ENCODE data around the gene SLFN12L. TPM values are rescaled to one million over a fixed set of nuclear protein-coding genes. Genes with fewer than 3 reads are reported as not detected.

SLFN12L gene
- total and polyA plus RNA-seq, 7 experiments from 2014 or later: 12.0 to 111 (median 43.6) TPM

- peaks cover 0 to 7% (median 0%) of the 10 kb centered on the region in 7 donors for H3K4me1 Mint-ChIP-seq
- Histone ChIP-seq H3K27me3 (ENCODE audit: control insufficient read depth in 2 of 2, insufficient read depth in 2 of 2, low read length in 2 of 2) (no peaks in the 10 kb centered on the region), H3K9me3 (ENCODE audit: control insufficient read depth in 2 of 3, low read length in 3 of 3) (no peaks in the 10 kb centered on the region), H3K27ac (ENCODE audit: low read depth, low read length) (no peak within 1 kb of the TSS), H3K4me1 (ENCODE audit: control insufficient read depth in 2 of 2, insufficient read depth in 2 of 2, low read length in 2 of 2) (no peaks in the 10 kb centered on the region), H3K36me3 (ENCODE audit: control insufficient read depth in 2 of 3, insufficient read depth in 3 of 3, low read length in 3 of 3) (no peaks in the 10 kb centered on the region), H3K4me3 (ENCODE audit: low read length) (no peak within 1 kb of the TSS)
- no peak within 1 kb of the TSS for H3K4me3 Mint-ChIP-seq
- POLR2A ChIA-PET: no interaction called here
- H3K36me3 Mint-ChIP-seq: no peaks in the 10 kb centered on the region
- H3K27ac Mint-ChIP-seq: no peak within 1 kb of the TSS
- peaks cover 0 to 2% (median 0%) of the 10 kb centered on the region in 11 donors for H3K9me3 Mint-ChIP-seq
- peaks cover 0 to 38% (median 13%) of the 10 kb centered on the region in 5 donors for H3K27me3 Mint-ChIP-seq
- intact Hi-C loops (cut with micrococcal nuclease): no loop called here
- no peak for DNase-seq
- ATAC-seq: no peak
- CTCF ChIA-PET: no interaction called here
Measured at GRCh38 chr17:35560703-35561102, 23.2 kb upstream of the SLFN12L start, which contains the start of gene SLFN14. SLFN14 (minus strand) TSS chr17:35560819; CDS start chr17:35558062, 2,757 bp downstream.

GRCh38 chr17:35559495-35560210 is 22.2 kb upstream of the SLFN12L start:
- intact Hi-C loops (cut with micrococcal nuclease): no loop called here
- Mint-ChIP-seq H3K9me3 (peaks cover 0 to 2% (median 0%) of the 10 kb centered on the region in 11 donors), H3K4me3 (no peak overlapping the region), H3K27me3 (peaks cover 0 to 35% (median 13%) of the 10 kb centered on the region in 5 donors), H3K4me1 (peaks cover 0 to 7% (median 0%) of the 10 kb centered on the region in 7 donors), H3K27ac (no peak overlapping the region), H3K36me3 (no peaks in the 10 kb centered on the region)
- Histone ChIP-seq H3K27me3 (ENCODE audit: control insufficient read depth in 2 of 2, insufficient read depth in 2 of 2, low read length in 2 of 2) (no peaks in the 10 kb centered on the region), H3K9me3 (ENCODE audit: control insufficient read depth in 2 of 3, low read length in 3 of 3) (no peaks in the 10 kb centered on the region), H3K36me3 (ENCODE audit: control insufficient read depth in 2 of 3, insufficient read depth in 3 of 3, low read length in 3 of 3) (no peaks in the 10 kb centered on the region), H3K4me3 (ENCODE audit: low read length) (no peak overlapping the region), H3K27ac (ENCODE audit: low read depth, low read length) (no peak overlapping the region), H3K4me1 (ENCODE audit: control insufficient read depth in 2 of 2, insufficient read depth in 2 of 2, low read length in 2 of 2) (no peaks in the 10 kb centered on the region)
- no peak for DNase-seq
- no peak for ATAC-seq
- ChIA-PET CTCF (interaction anchor here (0.6 kb wide), 1 partner anchor 303 kb away, joined by 3 read pairs; no protein-coding TSS in a partner anchor), POLR2A (interaction anchor here (0.8 to 1.9 kb wide), 2 partner anchors 17 to 19 kb away, joined by 3 to 5 read pairs; partner anchors contain the start of gene PEX12)

GRCh38 chr17:35557353-35557752 is 19.9 kb upstream of the SLFN12L start:
- Mint-ChIP-seq H3K27ac (no peak overlapping the region), H3K4me3 (no peak overlapping the region), H3K9me3 (peaks cover 0 to 2% (median 0%) of the 10 kb centered on the region in 11 donors), H3K4me1 (peaks cover 0 to 7% (median 0%) of the 10 kb centered on the region in 7 donors), H3K27me3 (peaks cover 0 to 32% (median 13%) of the 10 kb centered on the region in 5 donors), H3K36me3 (no peaks in the 10 kb centered on the region)
- intact Hi-C loops (cut with micrococcal nuclease): no loop called here
- DNase-seq: no peak
- H3K27me3 ChIP-seq (ENCODE audit: control insufficient read depth in 2 of 2, insufficient read depth in 2 of 2, low read length in 2 of 2): no peaks in the 10 kb centered on the region
- POLR2A ChIA-PET: interaction anchor here (1.9 kb wide), 1 partner anchor 21 kb away, joined by 5 read pairs; the partner anchor contains the start of gene PEX12
- H3K36me3 ChIP-seq (ENCODE audit: control insufficient read depth in 2 of 3, insufficient read depth in 3 of 3, low read length in 3 of 3): no peaks in the 10 kb centered on the region
- no peak overlapping the region for H3K4me3 ChIP-seq (ENCODE audit: low read length)
- H3K27ac ChIP-seq (ENCODE audit: low read depth, low read length): no peak overlapping the region
- no peaks in the 10 kb centered on the region for H3K4me1 ChIP-seq (ENCODE audit: control insufficient read depth in 2 of 2, insufficient read depth in 2 of 2, low read length in 2 of 2)
- H3K9me3 ChIP-seq (ENCODE audit: control insufficient read depth in 2 of 3, low read length in 3 of 3): no peaks in the 10 kb centered on the region
- no peak for ATAC-seq
- CTCF ChIA-PET: no interaction called here

DNA sequence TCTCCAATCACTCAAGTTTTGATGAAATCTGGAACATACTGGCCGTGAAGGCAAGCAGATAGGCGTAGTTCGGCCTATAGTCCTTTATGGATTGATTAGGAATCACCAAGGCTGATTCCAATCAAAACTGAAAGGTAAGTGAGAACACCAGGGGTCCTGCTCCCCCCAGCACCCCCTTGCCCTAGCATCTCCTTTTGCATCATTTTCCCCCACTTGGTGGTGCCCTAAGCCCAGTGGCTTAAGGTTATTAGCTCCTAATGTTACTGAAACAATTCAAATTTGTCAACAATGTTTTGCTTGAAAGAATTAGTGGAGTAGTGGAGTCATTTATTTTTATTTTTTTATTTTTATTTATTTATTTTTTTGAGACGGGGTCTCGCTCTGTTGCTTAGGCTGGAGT is 18.2 kb upstream of the SLFN12L start:
- intact Hi-C loops (cut with micrococcal nuclease): loop anchor here in 1 of 2 donors (1.0 kb wide), 1 partner anchor 192 kb away; no protein-coding TSS in a partner anchor
- Mint-ChIP-seq H3K36me3 (peaks cover 0 to 4% (median 0%) of the 10 kb centered on the region in 5 donors), H3K27ac (no peak overlapping the region), H3K9me3 (peaks cover 0 to 2% (median 0%) of the 10 kb centered on the region in 11 donors), H3K27me3 (peaks cover 0 to 36% (median 13%) of the 10 kb centered on the region in 5 donors), H3K4me3 (no peak overlapping the region), H3K4me1 (peaks cover 0 to 4% (median 0%) of the 10 kb centered on the region in 7 donors)
- CTCF ChIA-PET: interaction anchor here (0.6 kb wide), 1 partner anchor 192 kb away, joined by 3 read pairs; no protein-coding TSS in a partner anchor
- Histone ChIP-seq H3K9me3 (ENCODE audit: control insufficient read depth in 2 of 3, low read length in 3 of 3) (no peaks in the 10 kb centered on the region), H3K27me3 (ENCODE audit: control insufficient read depth in 2 of 2, insufficient read depth in 2 of 2, low read length in 2 of 2) (no peaks in the 10 kb centered on the region), H3K4me3 (ENCODE audit: low read length) (no peak overlapping the region), H3K36me3 (ENCODE audit: control insufficient read depth in 2 of 3, insufficient read depth in 3 of 3, low read length in 3 of 3) (no peaks in the 10 kb centered on the region), H3K4me1 (ENCODE audit: control insufficient read depth in 2 of 2, insufficient read depth in 2 of 2, low read length in 2 of 2) (no peaks in the 10 kb centered on the region), H3K27ac (ENCODE audit: low read depth, low read length) (no peak overlapping the region)
- no peak for ATAC-seq
- POLR2A ChIA-PET: interaction anchor here (1.2 kb wide), 1 partner anchor 31 kb away, joined by 3 read pairs; the partner anchor contains the start of gene AP2B1
- DNase-seq: no peak

DNA sequence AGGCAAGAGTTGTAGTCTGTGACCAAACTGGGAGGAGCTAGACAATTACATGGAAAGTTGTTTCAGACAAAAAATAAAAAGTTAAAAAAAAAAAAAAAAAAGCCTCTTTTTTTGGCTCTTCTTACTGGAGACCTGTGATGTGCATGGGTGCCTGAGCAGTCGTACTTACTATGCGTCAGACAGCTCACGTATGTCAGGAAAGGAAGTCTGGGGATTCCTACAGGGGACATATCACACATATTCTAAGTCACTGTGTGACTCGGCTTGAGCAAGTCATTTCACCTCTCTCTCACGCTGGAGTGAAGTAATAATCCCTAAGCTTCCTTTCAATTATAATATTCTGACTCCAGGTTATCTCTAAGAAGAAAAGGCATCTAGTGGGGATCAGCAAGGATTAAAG is 17.2 kb upstream of the SLFN12L start:
- intact Hi-C loops (cut with micrococcal nuclease): loop anchor here in 1 of 2 donors (1.0 kb wide), 1 partner anchor 193 kb away; no protein-coding TSS in a partner anchor
- H3K4me3 ChIP-seq (ENCODE audit: low read length): no peak overlapping the region
- ChIA-PET POLR2A (interaction anchor here (1.2 kb wide), 2 partner anchors 25 to 32 kb away, joined by 3 to 6 read pairs; partner anchors contain the start of gene AP2B1), CTCF (no interaction called here)
- Mint-ChIP-seq H3K4me1 (peaks cover 0 to 3% (median 0%) of the 10 kb centered on the region in 7 donors), H3K36me3 (peaks cover 0 to 7% (median 0%) of the 10 kb centered on the region in 5 donors), H3K9me3 (peaks cover 0 to 2% (median 0%) of the 10 kb centered on the region in 11 donors), H3K27ac (no peak overlapping the region), H3K4me3 (no peak overlapping the region), H3K27me3 (peaks cover 0 to 39% (median 9%) of the 10 kb centered on the region in 5 donors)
- H3K27ac ChIP-seq (ENCODE audit: low read depth, low read length): no peak overlapping the region
- no peaks in the 10 kb centered on the region for H3K36me3 ChIP-seq (ENCODE audit: control insufficient read depth in 2 of 3, insufficient read depth in 3 of 3, low read length in 3 of 3)
- H3K27me3 ChIP-seq (ENCODE audit: control insufficient read depth in 2 of 2, insufficient read depth in 2 of 2, low read length in 2 of 2): no peaks in the 10 kb centered on the region
- DNase-seq (no peak), ATAC-seq (no peak)
- H3K4me1 ChIP-seq (ENCODE audit: control insufficient read depth in 2 of 2, insufficient read depth in 2 of 2, low read length in 2 of 2): no peaks in the 10 kb centered on the region
- H3K9me3 ChIP-seq (ENCODE audit: control insufficient read depth in 2 of 3, low read length in 3 of 3): no peaks in the 10 kb centered on the region

- Histone ChIP-seq H3K4me1 (ENCODE audit: control insufficient read depth in 2 of 2, insufficient read depth in 2 of 2, low read length in 2 of 2) (no peaks in the 10 kb centered on the region), H3K9me3 (ENCODE audit: control insufficient read depth in 2 of 3, low read length in 3 of 3) (no peaks in the 10 kb centered on the region), H3K27ac (ENCODE audit: low read depth, low read length) (no peak overlapping the region), H3K36me3 (ENCODE audit: control insufficient read depth in 2 of 3, insufficient read depth in 3 of 3, low read length in 3 of 3) (no peaks in the 10 kb centered on the region), H3K4me3 (ENCODE audit: low read length) (no peak overlapping the region), H3K27me3 (ENCODE audit: control insufficient read depth in 2 of 2, insufficient read depth in 2 of 2, low read length in 2 of 2) (no peaks in the 10 kb centered on the region)
- peaks cover 0 to 2% (median 0%) of the 10 kb centered on the region in 11 donors for H3K9me3 Mint-ChIP-seq
- DNase-seq: no peak
- ChIA-PET CTCF (no interaction called here), POLR2A (no interaction called here)
- peaks cover 0 to 9% (median 0%) of the 10 kb centered on the region in 5 donors for H3K36me3 Mint-ChIP-seq
- intact Hi-C loops (cut with micrococcal nuclease): no loop called here
- peaks cover 0 to 28% (median 0%) of the 10 kb centered on the region in 5 donors for H3K27me3 Mint-ChIP-seq
- H3K27ac Mint-ChIP-seq: no peak overlapping the region
- H3K4me3 Mint-ChIP-seq: no peak overlapping the region
- ATAC-seq: no peak
- peaks cover 0 to 3% (median 0%) of the 10 kb centered on the region in 7 donors for H3K4me1 Mint-ChIP-seq
Measured at GRCh38 chr17:35553310-35553709, 15.8 kb upstream of the SLFN12L start.

Measured in naive thymus-derived CD4-positive, alpha-beta T cell (primary cell).